Hepatocyte (in vitro differentiated cells): Measurements from ENCODE around the gene ZNF653. TPM values are rescaled to one million over a fixed set of nuclear protein-coding genes. Genes with fewer than 3 reads are reported as not detected.

Experiments
- DNase-seq: peaks from one replicate; pipeline ENCODE4 v3.0.0-alpha.2; 2016; ENCODE audit warnings: low spot score
- H2AFZ ChIP-seq: fragments of 200-600 bp; sonication (generic); 2 replicates; pipeline ENCODE4 v1.6.0; 2016; ENCODE audit warnings: antibody characterized with exemption, mild to moderate bottlenecking
- H3K27ac ChIP-seq: fragments of 200-600 bp; sonication (generic); 2 replicates; pipeline ENCODE4 v1.5.1; 2016; ENCODE audit warnings: mild to moderate bottlenecking
- H3K27me3 ChIP-seq: fragments of 200-600 bp; sonication (generic); 2 replicates; pipeline ENCODE4 v1.6.1; 2016
- H3K36me3 ChIP-seq: fragments of 200-600 bp; sonication (generic); replicated peaks from 2 replicates; pipeline ENCODE4 v1.5.1; 2016; ENCODE audit warnings: low read depth; ENCODE audit not compliant: insufficient read depth
- H3K4me1 ChIP-seq: fragments of 200-600 bp; sonication (generic); 2 replicates; pipeline ENCODE4 v1.5.1; 2016; ENCODE audit warnings: mild to moderate bottlenecking, moderate library complexity; ENCODE audit not compliant: insufficient read depth
- H3K4me2 ChIP-seq: fragments of 200-600 bp; sonication (generic); 2 replicates; pipeline ENCODE4 v1.6.0; 2016
- H3K4me3 ChIP-seq: fragments of 200-600 bp; sonication (generic); 2 replicates; pipeline ENCODE4 v1.5.1; 2016; ENCODE audit warnings: mild to moderate bottlenecking
- H3K79me2 ChIP-seq: fragments of 200-600 bp; sonication (generic); 2 replicates; pipeline ENCODE4 v1.6.0; 2017; ENCODE audit warnings: mild to moderate bottlenecking
- H3K9me2 ChIP-seq: fragments of 200-600 bp; sonication (generic); replicated peaks from 2 replicates; pipeline ENCODE4 v1.6.0; 2017; ENCODE audit warnings: mild to moderate bottlenecking; ENCODE audit not compliant: insufficient read depth
- H3K9me3 ChIP-seq: fragments of 200-600 bp; sonication (generic); 2 replicates; pipeline ENCODE4 v1.5.1; 2016; ENCODE audit warnings: low read depth, mild to moderate bottlenecking
- H4K20me1 ChIP-seq: fragments of 200-600 bp; sonication (generic); 2 replicates; pipeline ENCODE4 v1.6.0; 2016; ENCODE audit warnings: mild to moderate bottlenecking; ENCODE audit not compliant: insufficient read depth, poor library complexity, severe bottlenecking
- EZH2 ChIP-seq: fragments of 200-600 bp; sonication (generic); IDR thresholded peaks from 2 replicates; pipeline ENCODE4 v1.6.1; 2016; ENCODE audit warnings: antibody characterized with exemption, mild to moderate bottlenecking, borderline replicate concordance
- EZH2phosphoT487 ChIP-seq: fragments of 200-600 bp; sonication (generic); IDR thresholded peaks from one replicate; pipeline ENCODE4 v1.6.1; 2018; ENCODE audit warnings: antibody characterized with exemption, mild to moderate bottlenecking, low read depth, moderate library complexity; ENCODE audit not compliant: unreplicated experiment, severe bottlenecking
- WGBS: methylation state at CpG from one replicate; pipeline ENCODE4 v1.1.6; 2016; ENCODE audit warnings: low lambda C conversion rate; ENCODE audit errors: missing lambda C conversion rate; 5-methylcytosine and 5-hydroxymethylcytosine counted together
- polyA plus RNA-seq: library from polyadenylated mRNA; unstranded; fragments of >200 nt; fragmentation: Nextera tagmentation; extraction: Ambion mirVana; gene quantifications from 2 replicates; pipeline ENCODE4 v1.2.1, GENCODE V29; 2016
- total RNA-seq: library from RNA; depleted of rRNA; stranded (reverse); fragments of >200 nt; gene quantifications from 2 replicates; pipeline ENCODE4 v1.2.3, GENCODE V29; 2014
- TF ChIP-seq, protein P1 (sequence below): fragments of 200-600 bp; sonication (generic); IDR thresholded peaks from 2 replicates; pipeline ENCODE4 v1.5.1; 2016; ENCODE audit warnings: antibody characterized with exemption, mild to moderate bottlenecking; ENCODE audit not compliant: poor library complexity

ZNF653 gene
- total and polyA plus RNA-seq, 2 experiments from 2014 or later, result 8.4 to 9.6 TPM

DNA sequence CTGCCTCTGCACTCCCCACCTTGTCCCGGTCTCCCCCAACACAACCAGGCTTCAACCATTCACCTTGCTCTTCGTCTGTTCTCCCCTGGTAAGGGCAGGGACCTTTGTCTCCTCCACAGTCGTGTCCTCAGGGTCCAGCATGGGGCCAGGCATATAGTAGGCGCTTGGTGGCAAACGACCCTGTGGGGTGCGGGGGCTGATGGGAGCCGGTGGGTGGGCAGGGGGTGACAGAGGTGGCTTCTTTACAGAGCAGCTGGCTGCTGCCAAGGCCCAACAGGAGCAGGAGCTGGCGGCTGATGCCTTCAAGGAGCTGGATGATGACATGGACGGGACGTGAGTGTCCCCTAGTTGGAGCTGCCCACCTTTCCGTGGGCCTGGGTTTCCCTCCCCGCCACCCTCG, 60.5 kb downstream of the ZNF653 start:
- TF ChIP-seq EZH2phosphoT487 (no peak), EZH2 (no peak)
- TF ChIP-seq, protein P1, sequence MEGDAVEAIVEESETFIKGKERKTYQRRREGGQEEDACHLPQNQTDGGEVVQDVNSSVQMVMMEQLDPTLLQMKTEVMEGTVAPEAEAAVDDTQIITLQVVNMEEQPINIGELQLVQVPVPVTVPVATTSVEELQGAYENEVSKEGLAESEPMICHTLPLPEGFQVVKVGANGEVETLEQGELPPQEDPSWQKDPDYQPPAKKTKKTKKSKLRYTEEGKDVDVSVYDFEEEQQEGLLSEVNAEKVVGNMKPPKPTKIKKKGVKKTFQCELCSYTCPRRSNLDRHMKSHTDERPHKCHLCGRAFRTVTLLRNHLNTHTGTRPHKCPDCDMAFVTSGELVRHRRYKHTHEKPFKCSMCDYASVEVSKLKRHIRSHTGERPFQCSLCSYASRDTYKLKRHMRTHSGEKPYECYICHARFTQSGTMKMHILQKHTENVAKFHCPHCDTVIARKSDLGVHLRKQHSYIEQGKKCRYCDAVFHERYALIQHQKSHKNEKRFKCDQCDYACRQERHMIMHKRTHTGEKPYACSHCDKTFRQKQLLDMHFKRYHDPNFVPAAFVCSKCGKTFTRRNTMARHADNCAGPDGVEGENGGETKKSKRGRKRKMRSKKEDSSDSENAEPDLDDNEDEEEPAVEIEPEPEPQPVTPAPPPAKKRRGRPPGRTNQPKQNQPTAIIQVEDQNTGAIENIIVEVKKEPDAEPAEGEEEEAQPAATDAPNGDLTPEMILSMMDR, result no peak
- Histone ChIP-seq H3K9me3 (no peaks in the 10 kb centered on the region), H3K4me2 (no peak overlapping the region), H3K27ac (no peak overlapping the region), H3K4me1 (no peaks in the 10 kb centered on the region), H3K79me2 (peaks cover 2% of the 10 kb centered on the region), H3K36me3 (no peaks in the 10 kb centered on the region), H2AFZ (no peak overlapping the region), H3K4me3 (no peak overlapping the region), H3K27me3 (no peaks in the 10 kb centered on the region), H4K20me1 (no peaks in the 10 kb centered on the region), H3K9me2 (no peaks in the 10 kb centered on the region)
- DNase-seq, result no peak
- WGBS, result 94% methylated on average over 9 of the region's 13 CpGs

DNA sequence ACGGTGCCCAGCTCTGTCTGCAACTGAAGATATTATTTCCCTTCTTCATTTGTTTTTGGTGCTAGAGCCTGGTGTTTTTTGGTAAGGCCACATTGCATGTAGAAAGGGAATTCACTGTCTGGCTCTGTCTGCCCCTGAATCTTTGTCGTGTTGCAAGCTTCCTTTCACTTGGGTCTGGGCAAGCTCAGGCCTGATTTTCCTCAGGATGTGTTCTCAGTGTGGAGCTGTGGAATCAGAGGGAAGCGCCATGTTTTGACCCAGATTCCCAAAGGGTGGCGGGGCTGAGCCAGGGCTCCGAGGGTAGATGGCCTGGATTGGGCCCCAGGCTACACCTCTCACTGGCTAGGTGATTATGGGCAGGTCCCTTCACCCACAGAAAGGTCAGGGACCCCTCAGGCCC, 61.6 kb downstream of the ZNF653 start:
- Histone ChIP-seq H3K27ac (no peak overlapping the region), H4K20me1 (no peaks in the 10 kb centered on the region), H3K4me3 (no peak overlapping the region), H3K4me1 (no peaks in the 10 kb centered on the region), H3K36me3 (no peaks in the 10 kb centered on the region), H3K27me3 (no peaks in the 10 kb centered on the region), H3K79me2 (peaks cover 6% of the 10 kb centered on the region), H3K9me2 (no peaks in the 10 kb centered on the region), H3K4me2 (no peak overlapping the region), H2AFZ (no peak overlapping the region), H3K9me3 (no peaks in the 10 kb centered on the region)
- WGBS, result 89% methylated on average over 5 of the region's 5 CpGs
- DNase-seq, result no peak
- TF ChIP-seq EZH2 (no peak), EZH2phosphoT487 (no peak)
- TF ChIP-seq, protein P1, result no peak

DNA sequence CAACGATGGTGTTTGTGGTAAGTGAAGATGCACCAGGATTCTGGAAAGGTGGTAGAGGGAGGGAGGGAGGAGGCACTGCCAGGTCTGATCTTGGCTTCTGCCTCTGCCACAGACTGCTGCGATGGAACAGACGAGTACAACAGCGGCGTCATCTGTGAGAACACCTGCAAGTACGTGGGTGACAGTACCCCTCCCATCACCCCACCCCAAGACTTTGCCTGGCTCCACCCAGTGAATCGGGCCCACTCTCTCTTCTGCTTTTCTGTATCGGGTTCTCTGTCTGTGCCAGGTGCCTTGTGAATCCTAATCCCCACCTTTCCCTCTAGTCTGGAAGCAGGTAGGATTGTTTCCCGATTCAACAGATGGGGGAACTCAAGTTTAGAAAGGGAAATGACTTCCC, 67.7 kb downstream of the ZNF653 start:
- H3K36me3 ChIP-seq, result no peaks in the 10 kb centered on the region
- H3K27me3 ChIP-seq, result no peaks in the 10 kb centered on the region
- H3K27ac ChIP-seq, result no peak overlapping the region
- H3K4me1 ChIP-seq, result peaks cover 12% of the 10 kb centered on the region
- TF ChIP-seq EZH2, result no peak
- TF ChIP-seq, protein P1, result no peak
- no peak for TF ChIP-seq EZH2phosphoT487
- H3K79me2 ChIP-seq, result peaks cover 34% of the 10 kb centered on the region
- no peak overlapping the region for H2AFZ ChIP-seq
- WGBS, result 97% methylated on average over 9 of the region's 9 CpGs
- no peaks in the 10 kb centered on the region for H4K20me1 ChIP-seq
- H3K9me3 ChIP-seq, result no peaks in the 10 kb centered on the region
- no peak overlapping the region for H3K4me3 ChIP-seq
- H3K4me2 ChIP-seq, result no peak overlapping the region
- DNase-seq, result no peak
- H3K9me2 ChIP-seq, result no peaks in the 10 kb centered on the region
